Colonic mucosa (tissue), 4 donors: ENCODE measurements around the gene SNX6. TPM values are rescaled to one million over a fixed set of nuclear protein-coding genes. Genes with fewer than 3 reads are reported as not detected.
"Not testable (repeated sequence)": the region's sequence is repeated elsewhere in the genome, so short reads cannot be mapped to it uniquely, and the experiment has no call there.

Experiments used
- DNase-seq: peaks from one replicate; pipeline ENCODE4 v3.0.0-alpha.2; 2020
- H3K27ac ChIP-seq: fragments of 200-600 bp; one replicate; pipeline ENCODE4 v1.8.0; 2021
- H3K27me3 ChIP-seq: fragments of 200-600 bp; one replicate; pipeline ENCODE4 v1.8.0; 2021
- H3K36me3 ChIP-seq: fragments of 200-600 bp; one replicate; pipeline ENCODE4 v1.8.0; 2021
- H3K4me1 ChIP-seq: fragments of 200-600 bp; one replicate; pipeline ENCODE4 v1.8.0; 2021; ENCODE audit warnings: mild to moderate bottlenecking
- H3K4me3 ChIP-seq: fragments of 200-600 bp; one replicate; pipeline ENCODE4 v1.8.0; 2021
- H3K9ac ChIP-seq, 2 donors: one replicate each; pipeline ENCODE4 v1.7.0; 2013; ENCODE audit warnings: control low read depth in 2 of 2, low read depth in 2 of 2, low read length in 2 of 2
- H3K9me3 ChIP-seq: fragments of 200-600 bp; one replicate; pipeline ENCODE4 v1.8.0; 2021
- CTCF ChIP-seq: fragments of 200-600 bp; IDR thresholded peaks from one replicate; pipeline ENCODE4 v1.8.0; 2022; ENCODE audit warnings: antibody characterized with exemption, mild to moderate bottlenecking
- intact Hi-C: fragments of 100-400 bp; cut with DNase I; formaldehyde crosslinking; loops from one replicate; pipeline ENCODE4 v1.14.1; 2022
- total RNA-seq, 2 donors: library from RNA; stranded (reverse); fragmentation: NEBNext Ultra II Directional in 1 of 2; extraction: Animal tissue kit (Norgen Biotek cat#: 25700) in 1 of 2; gene quantifications; one replicate each; pipeline ENCODE4 v1.2.1, GENCODE V29; 2021
- donor health status: healthy.
- donor health status: DM: no; HTN: no; CAD: no.
- donor health status: DM: no; HTN: no; CAD: no.

SNX6 gene
- total RNA-seq, 2 donors from 2014 or later = 72.9 to 98.0 TPM

- no peak overlapping the region for H3K9ac ChIP-seq
- H3K4me1 ChIP-seq = no peaks in the 10 kb centered on the region
- no peak for TF ChIP-seq CTCF
- no peaks in the 10 kb centered on the region for H3K36me3 ChIP-seq
- DNase-seq = no peak
- H3K27me3 ChIP-seq = no peaks in the 10 kb centered on the region
- no peak overlapping the region for H3K4me3 ChIP-seq
- H3K27ac ChIP-seq = no peak overlapping the region
- H3K9me3 ChIP-seq = no peaks in the 10 kb centered on the region
- intact Hi-C loops = no loop called here
Observed at GRCh38 chr14:34646570-34647255, 16.8 kb upstream of the SNX6 start.

- Histone ChIP-seq H3K27ac (no peak overlapping the region), H3K36me3 (no peaks in the 10 kb centered on the region), H3K4me1 (no peaks in the 10 kb centered on the region), H3K9me3 (no peaks in the 10 kb centered on the region), H3K27me3 (no peaks in the 10 kb centered on the region), H3K4me3 (no peak overlapping the region), H3K9ac (no peak overlapping the region)
- intact Hi-C loops = no loop called here
- no peak for DNase-seq
- TF ChIP-seq CTCF = no peak
Observed at GRCh38 chr14:34643361-34643760, 13.4 kb upstream of the SNX6 start.

- no peak overlapping the region for H3K4me3 ChIP-seq
- no peak for DNase-seq
- no peaks in the 10 kb centered on the region for H3K36me3 ChIP-seq
- no peak for TF ChIP-seq CTCF
- intact Hi-C loops = no loop called here
- H3K4me1 ChIP-seq = no peaks in the 10 kb centered on the region
- no peaks in the 10 kb centered on the region for H3K9me3 ChIP-seq
- no peak overlapping the region for H3K27ac ChIP-seq
- H3K9ac ChIP-seq = no peak overlapping the region
- H3K27me3 ChIP-seq = no peaks in the 10 kb centered on the region
Observed at GRCh38 chr14:34642595-34642994, 12.6 kb upstream of the SNX6 start.

- H3K9ac ChIP-seq = no peak overlapping the region
- H3K27ac ChIP-seq = no peak overlapping the region
- no peaks in the 10 kb centered on the region for H3K36me3 ChIP-seq
- intact Hi-C loops = no loop called here
- TF ChIP-seq CTCF = no peak
- DNase-seq = no peak
- no peak overlapping the region for H3K4me3 ChIP-seq
- H3K9me3 ChIP-seq = no peaks in the 10 kb centered on the region
- H3K4me1 ChIP-seq = no peaks in the 10 kb centered on the region
- H3K27me3 ChIP-seq = no peaks in the 10 kb centered on the region
Observed at GRCh38 chr14:34640826-34641225, 10.9 kb upstream of the SNX6 start.

GRCh38 chr14:34634360-34634771, 4.4 kb upstream of the SNX6 start:
- H3K4me3 ChIP-seq, intact Hi-C loops, H3K27me3 ChIP-seq, H3K27ac ChIP-seq, H3K9ac ChIP-seq, H3K9me3 ChIP-seq, H3K4me1 ChIP-seq, DNase-seq, H3K36me3 ChIP-seq: not testable (repeated sequence)

GRCh38 chr14:34633742-34634141, 3.8 kb upstream of the SNX6 start:
- no peak for DNase-seq
- H3K9me3 ChIP-seq = no peaks in the 10 kb centered on the region
- intact Hi-C loops = no loop called here
- H3K4me3 ChIP-seq = no peak overlapping the region
- H3K4me1 ChIP-seq = no peaks in the 10 kb centered on the region
- H3K36me3 ChIP-seq = no peaks in the 10 kb centered on the region
- H3K9ac ChIP-seq = no peak overlapping the region
- no peak overlapping the region for H3K27ac ChIP-seq
- TF ChIP-seq CTCF = no peak
- no peaks in the 10 kb centered on the region for H3K27me3 ChIP-seq
